HTR-8/SVneo (cell line): ENCODE measurements around the gene PPP1R3C.

ENCODE experiments used
- DNase-seq: peaks from one replicate; pipeline ENCODE4 v3.0.0; 2011; ENCODE audit warnings: low spot score, mixed read lengths; ENCODE audit not compliant: insufficient read length
- FAIRE-seq: peaks from 2 replicates; lab custom pipeline; 2011; peaks lifted over from hg19 to GRCh38; lab: Jason Lieb, UNC

Gene PPP1R3C

GRCh38 chr10:91632671-91633550 is at the start of gene PPP1R3C:
TSS of gene PPP1R3C (minus strand) at chr10:91633071. CDS start at chr10:91632969, 102 bp downstream.
- DNase-seq = peak; percentile 90
- FAIRE-seq = peak; percentile 81

GRCh38 chr10:91681361-91682276 is 48.7 kb upstream of the PPP1R3C start:
- FAIRE-seq (peak; percentile 31), DNase-seq (no peak)

- FAIRE-seq (no peak), DNase-seq (no peak)
These were observed 47.6 kb upstream of the PPP1R3C start for GRCh38 chr10:91680487-91680886.

- DNase-seq (no peak), FAIRE-seq (no peak)
These were observed 46.4 kb upstream of the PPP1R3C start for GRCh38 chr10:91679296-91679695.

- DNase-seq (no peak), FAIRE-seq (no peak)
These were observed 45.0 kb upstream of the PPP1R3C start for GRCh38 chr10:91677911-91678310.

GRCh38 chr10:91672021-91672608 is 39.2 kb upstream of the PPP1R3C start:
- FAIRE-seq = peak; percentile 89
- peak; percentile 80 for DNase-seq

GRCh38 chr10:91668913-91669312 is 36.0 kb upstream of the PPP1R3C start:
- FAIRE-seq = no peak
- DNase-seq = no peak

GRCh38 chr10:91665842-91666241 is 33.0 kb upstream of the PPP1R3C start:
- DNase-seq (no peak), FAIRE-seq (no peak)

GRCh38 chr10:91664426-91664825 is 31.6 kb upstream of the PPP1R3C start:
- FAIRE-seq = no peak
- DNase-seq = no peak

GRCh38 chr10:91662993-91663392 is 30.1 kb upstream of the PPP1R3C start:
- DNase-seq = no peak
- no peak for FAIRE-seq

- no peak for FAIRE-seq
- no peak for DNase-seq
These were observed 20.5 kb upstream of the PPP1R3C start for GRCh38 chr10:91653219-91653870.

GRCh38 chr10:91652364-91652763 is 19.5 kb upstream of the PPP1R3C start:
- peak; percentile 94 for FAIRE-seq
- DNase-seq = peak; percentile 72

GRCh38 chr10:91643700-91644099 is 10.8 kb upstream of the PPP1R3C start:
- no peak for DNase-seq
- peak; percentile 76 for FAIRE-seq

- FAIRE-seq = no peak
These were observed 10.2 kb upstream of the PPP1R3C start for GRCh38 chr10:91642831-91643692.

GRCh38 chr10:91636892-91637291 is 4.0 kb upstream of the PPP1R3C start:
- DNase-seq (no peak), FAIRE-seq (no peak)

More at GRCh38 chr10:91642831-91643692, 10.2 kb upstream of the PPP1R3C start:
- DNase-seq = no peak

- FAIRE-seq = peak; percentile 65
- peak; percentile 60 for DNase-seq
These were observed 2.8 kb upstream of the PPP1R3C start for GRCh38 chr10:91635401-91636400.

GRCh38 chr10:91634898-91635297 is 2.0 kb upstream of the PPP1R3C start:
- no peak for DNase-seq
- no peak for FAIRE-seq

GRCh38 chr10:91634246-91634645 is 1.4 kb upstream of the PPP1R3C start:
- no peak for DNase-seq
- no peak for FAIRE-seq
